IPS-NIHi7 (cell line): ENCODE data around the gene RGS19.

Experiments
- DNase-seq: peaks from one replicate; pipeline ENCODE4 v3.0.0; 2012; ENCODE audit warnings: mixed read lengths; ENCODE audit errors: extremely low spot score

The RGS19 gene

GRCh38 chr20:64077541-64077875 is 1.8 kb downstream of the RGS19 start:
- no peak for DNase-seq

- DNase-seq: no peak
Observed at GRCh38 chr20:64077094-64077493, 2.2 kb downstream of the RGS19 start.

- no peak for DNase-seq
Observed at GRCh38 chr20:64076061-64076997, 3.0 kb downstream of the RGS19 start.

- DNase-seq: no peak
Observed at GRCh38 chr20:64075556-64075955, 3.8 kb downstream of the RGS19 start.

GRCh38 chr20:64074963-64075362 is 4.4 kb downstream of the RGS19 start:
- no peak for DNase-seq

- no peak for DNase-seq
Observed at GRCh38 chr20:64074184-64074789, 5.0 kb downstream of the RGS19 start.

- DNase-seq: no peak
Observed at GRCh38 chr20:64073476-64074183, 5.7 kb downstream of the RGS19 start.

GRCh38 chr20:64072498-64073063 is 6.7 kb downstream of the RGS19 start:
- DNase-seq: no peak

GRCh38 chr20:64071341-64072332 is 7.7 kb downstream of the RGS19 start:
- no peak for DNase-seq

GRCh38 chr20:64070244-64070993 is 8.9 kb downstream of the RGS19 start:
- no peak for DNase-seq

GRCh38 chr20:64069614-64070243 is 9.6 kb downstream of the RGS19 start:
- DNase-seq: peak; percentile 87

- DNase-seq: no peak
Observed at GRCh38 chr20:64069209-64069613, 10.1 kb downstream of the RGS19 start.

GRCh38 chr20:64068386-64069208 is 10.7 kb downstream of the RGS19 start:
- DNase-seq: no peak

GRCh38 chr20:64067733-64068307 is 11.5 kb downstream of the RGS19 start:
- no peak for DNase-seq

- DNase-seq: no peak
Observed at GRCh38 chr20:64067005-64067632, 12.2 kb downstream of the RGS19 start.

- DNase-seq: no peak
Observed at GRCh38 chr20:64065974-64066343, 13.4 kb downstream of the RGS19 start.

- DNase-seq: no peak
Observed at GRCh38 chr20:64065062-64065973, 14.0 kb downstream of the RGS19 start.
